Fibroblast of lung (primary cell): ENCODE data around the gene SIGLEC7. TPM values are rescaled to one million over a fixed set of nuclear protein-coding genes. Genes with fewer than 3 reads are reported as not detected.
A peak's percentile ranks its signal among the peaks of the same experiment; 100 is the strongest.
"Not testable (repeated sequence)": the region's sequence is repeated elsewhere in the genome, so short reads cannot be mapped to it uniquely, and the experiment has no call there.

Source experiments
- DNase-seq, 2 donors: peaks; one replicate each; pipeline versions ENCODE4 v3.0.0 to v3.0.0-alpha.2; 2010; ENCODE audit warnings: low read depth in 2 of 2
- H2AFZ ChIP-seq: 2 replicates; pipeline ENCODE4 v1.5.1; 2012; ENCODE audit warnings: low read length, control low read depth, inconsistent platforms
- H3K27ac ChIP-seq: 2 replicates; pipeline ENCODE4 v1.5.1; 2011; ENCODE audit warnings: low read length, control low read depth; ENCODE audit not compliant: insufficient read depth
- H3K27me3 ChIP-seq: 2 replicates; pipeline ENCODE4 v1.5.1; 2011; ENCODE audit warnings: mild to moderate bottlenecking, low read length; ENCODE audit not compliant: control insufficient read depth, insufficient read depth
- H3K36me3 ChIP-seq: 2 replicates; pipeline ENCODE4 v1.5.1; 2011; ENCODE audit warnings: low read length; ENCODE audit not compliant: control insufficient read depth, insufficient read depth
- H3K4me1 ChIP-seq: 2 replicates; pipeline ENCODE4 v1.5.1; 2011; ENCODE audit warnings: low read length; ENCODE audit not compliant: control insufficient read depth, insufficient read depth; ENCODE audit errors: extremely low read depth
- H3K4me2 ChIP-seq: 2 replicates; pipeline ENCODE4 v1.5.1; 2011; ENCODE audit warnings: low read length, control low read depth; ENCODE audit not compliant: insufficient read depth; ENCODE audit errors: extremely low read depth
- H3K4me3 ChIP-seq, 4 experiments: fragments of 200-600 bp in 1 of 4; sonication (generic) in 1 of 4; replicated peaks in 1 of 4; 2 replicates each; pipeline ENCODE4 v1.5.1; 2011 to 2016; ENCODE audit warnings: low read length in 4 of 4, low read depth in 3 of 4, mild to moderate bottlenecking in 3 of 4, control low read depth in 2 of 4, inconsistent platforms in 1 of 4, mixed read lengths in 1 of 4; ENCODE audit not compliant: insufficient read depth in 1 of 4; ENCODE audit errors: control extremely low read depth in 1 of 4
- H3K79me2 ChIP-seq: 2 replicates; pipeline ENCODE4 v1.5.1; 2012; ENCODE audit warnings: mild to moderate bottlenecking, low read length, inconsistent platforms; ENCODE audit not compliant: control insufficient read depth, insufficient read depth
- H3K9ac ChIP-seq: 2 replicates; pipeline ENCODE4 v1.5.1; 2011; ENCODE audit warnings: mild to moderate bottlenecking, low read length, control low read depth; ENCODE audit not compliant: insufficient read depth
- H3K9me3 ChIP-seq: 2 replicates; pipeline ENCODE4 v1.5.1; 2012; ENCODE audit warnings: low read depth, low read length; ENCODE audit not compliant: control insufficient read depth, insufficient read depth
- H4K20me1 ChIP-seq: 2 replicates; pipeline ENCODE4 v1.5.1; 2011; ENCODE audit warnings: low read length; ENCODE audit not compliant: control insufficient read depth, insufficient read depth; ENCODE audit errors: extremely low read depth
- CTCF ChIP-seq, 2 donors: IDR thresholded peaks in 1 of 2; conservative IDR thresholded peaks in 1 of 2; 1 replicate in 1 of 2; 2 replicates in 1 of 2; pipeline ENCODE4 v1.5.1; 2011 to 2012; ENCODE audit warnings: low read length in 2 of 2, control low read depth in 1 of 2, inconsistent platforms in 1 of 2, low read depth in 1 of 2, mild to moderate bottlenecking in 1 of 2
- EZH2 ChIP-seq: IDR thresholded peaks from 2 replicates; pipeline ENCODE4 v1.5.1; 2012; ENCODE audit warnings: low read length, control low read depth, mild to moderate bottlenecking; ENCODE audit errors: missing control alignments
- polyA plus RNA-seq, 2 donors: library from polyadenylated mRNA; depleted of rRNA in 1 of 2; stranded (reverse) in 1 of 2; unstranded in 1 of 2; fragments of >200 nt; gene quantifications; 2 replicates each; pipeline ENCODE4 v1.2.1, GENCODE V29; 2011 to 2012; ENCODE audit warnings: missing spikeins in 1 of 2
- total RNA-seq: library from RNA; depleted of rRNA; stranded (reverse); fragments of >200 nt; gene quantifications from 2 replicates; pipeline ENCODE4 v1.2.1, GENCODE V29; 2014

SIGLEC7 gene
- total and polyA plus RNA-seq, 2 donors (not counting 1 experiment from before 2014, with no cell fraction given), result not detected

- TF ChIP-seq CTCF (conservative IDR thresholded peaks at IDR 0.05 in 1 of 2, IDR thresholded peaks at IDR 0.05 in 1 of 2; ENCODE audit: low read depth in 1 of 2, low read length in 2 of 2), result no peak
- TF ChIP-seq EZH2, result no peak
- no peaks in the 10 kb centered on the region for H3K27me3 ChIP-seq
- H3K36me3 ChIP-seq, result no peaks in the 10 kb centered on the region
- no peak overlapping the region for H3K4me3 ChIP-seq
- no peaks in the 10 kb centered on the region for H3K79me2 ChIP-seq
- no peak overlapping the region for H3K4me2 ChIP-seq
- no peak overlapping the region for H3K9ac ChIP-seq
- H2AFZ ChIP-seq, result no peak overlapping the region
- no peak overlapping the region for H3K27ac ChIP-seq
- H4K20me1 ChIP-seq, result no peaks in the 10 kb centered on the region
- no peak for DNase-seq
- no peaks in the 10 kb centered on the region for H3K4me1 ChIP-seq
- H3K9me3 ChIP-seq, result no peaks in the 10 kb centered on the region
Measured at GRCh38 chr19:51168564-51169282, 26.6 kb downstream of the SIGLEC7 start.

- H3K4me3 ChIP-seq, H3K9ac ChIP-seq, H3K27me3 ChIP-seq, H4K20me1 ChIP-seq, H2AFZ ChIP-seq, H3K36me3 ChIP-seq, H3K9me3 ChIP-seq, H3K27ac ChIP-seq, H3K4me1 ChIP-seq, H3K4me2 ChIP-seq, H3K79me2 ChIP-seq: not testable (repeated sequence)
- TF ChIP-seq CTCF (conservative IDR thresholded peaks at IDR 0.05 in 1 of 2, IDR thresholded peaks at IDR 0.05 in 1 of 2; ENCODE audit: low read depth in 1 of 2, low read length in 2 of 2), result peak; percentile 67 to 80
- DNase-seq, result peak; percentile 27 to 59
Measured at GRCh38 chr19:51169283-51169918, 27.3 kb downstream of the SIGLEC7 start.

- DNase-seq, result no peak
- no peak overlapping the region for H3K4me3 ChIP-seq
- no peak overlapping the region for H3K4me2 ChIP-seq
- TF ChIP-seq CTCF (conservative IDR thresholded peaks at IDR 0.05 in 1 of 2, IDR thresholded peaks at IDR 0.05 in 1 of 2; ENCODE audit: low read depth in 1 of 2, low read length in 2 of 2), result no peak
- no peak for TF ChIP-seq EZH2
- H3K9ac ChIP-seq, result no peak overlapping the region
- H3K4me1 ChIP-seq, result no peaks in the 10 kb centered on the region
- H3K27ac ChIP-seq, result no peak overlapping the region
- no peaks in the 10 kb centered on the region for H3K27me3 ChIP-seq
- H3K9me3 ChIP-seq, result no peaks in the 10 kb centered on the region
- H3K36me3 ChIP-seq, result no peaks in the 10 kb centered on the region
- H4K20me1 ChIP-seq, result no peaks in the 10 kb centered on the region
- H2AFZ ChIP-seq, result no peak overlapping the region
- H3K79me2 ChIP-seq, result no peaks in the 10 kb centered on the region
Measured at GRCh38 chr19:51172223-51172622, 30.1 kb downstream of the SIGLEC7 start.
